HG02763 (cell line): ENCODE data around the gene BTBD2.

Experiments used
- ATAC-seq: cut with Tn5 transposase; IDR thresholded peaks from one replicate; pipeline ENCODE4 v1.9.1; 2021; ENCODE audit warnings: mild to moderate bottlenecking, moderate library complexity; ENCODE audit not compliant: unreplicated experiment

The BTBD2 gene

DNA sequence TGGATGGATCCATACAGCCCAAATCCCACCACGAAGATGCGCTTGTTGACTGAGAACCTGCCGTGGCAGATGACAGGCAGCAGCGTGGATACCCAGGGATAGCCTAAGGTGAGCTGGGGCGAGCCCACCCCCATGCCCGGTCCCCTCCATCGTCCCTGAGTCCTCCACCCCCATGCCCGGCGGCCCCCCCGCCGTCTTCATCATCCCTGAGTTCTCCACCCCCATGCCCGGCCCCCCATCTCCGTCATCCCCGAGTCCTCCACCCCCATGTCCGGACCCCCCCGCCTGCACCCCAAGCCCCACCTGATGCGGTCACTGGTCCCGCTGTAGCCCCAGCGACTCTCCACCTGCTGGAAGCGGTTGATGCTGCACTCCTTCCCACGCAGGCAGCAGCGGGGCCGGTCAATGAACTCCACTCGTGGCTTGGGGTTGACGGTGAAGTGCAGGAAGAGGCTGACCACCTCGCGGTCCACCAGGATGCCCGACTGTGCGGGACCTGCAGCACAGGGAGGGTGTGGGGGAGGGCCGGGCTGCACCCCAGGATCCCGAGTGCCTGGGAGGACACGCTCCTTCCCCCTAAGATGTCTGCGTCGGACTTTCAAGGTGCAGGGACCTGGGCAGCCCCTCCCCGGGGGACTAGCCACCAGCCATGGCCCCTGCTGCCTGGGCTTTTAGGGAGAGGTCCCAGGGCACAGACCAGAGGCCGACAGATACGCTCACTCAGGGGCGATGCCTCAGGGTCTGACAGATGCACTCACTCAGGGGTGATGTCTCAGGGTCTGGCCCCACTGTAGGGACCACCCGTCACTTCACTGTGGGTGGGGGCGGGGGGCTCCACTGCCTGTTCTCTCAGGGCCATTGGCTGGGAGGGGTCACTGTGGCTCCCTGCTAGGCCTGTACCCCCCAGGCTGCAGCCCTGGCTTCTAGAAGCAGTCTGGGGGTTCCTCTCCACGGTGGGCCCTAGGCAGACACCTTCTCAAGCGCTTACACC, 28.0 kb downstream of the BTBD2 start:
- no peak for ATAC-seq

GRCh38 chr19:1986357-1987162, 29.0 kb downstream of the BTBD2 start:
- no peak for ATAC-seq

DNA sequence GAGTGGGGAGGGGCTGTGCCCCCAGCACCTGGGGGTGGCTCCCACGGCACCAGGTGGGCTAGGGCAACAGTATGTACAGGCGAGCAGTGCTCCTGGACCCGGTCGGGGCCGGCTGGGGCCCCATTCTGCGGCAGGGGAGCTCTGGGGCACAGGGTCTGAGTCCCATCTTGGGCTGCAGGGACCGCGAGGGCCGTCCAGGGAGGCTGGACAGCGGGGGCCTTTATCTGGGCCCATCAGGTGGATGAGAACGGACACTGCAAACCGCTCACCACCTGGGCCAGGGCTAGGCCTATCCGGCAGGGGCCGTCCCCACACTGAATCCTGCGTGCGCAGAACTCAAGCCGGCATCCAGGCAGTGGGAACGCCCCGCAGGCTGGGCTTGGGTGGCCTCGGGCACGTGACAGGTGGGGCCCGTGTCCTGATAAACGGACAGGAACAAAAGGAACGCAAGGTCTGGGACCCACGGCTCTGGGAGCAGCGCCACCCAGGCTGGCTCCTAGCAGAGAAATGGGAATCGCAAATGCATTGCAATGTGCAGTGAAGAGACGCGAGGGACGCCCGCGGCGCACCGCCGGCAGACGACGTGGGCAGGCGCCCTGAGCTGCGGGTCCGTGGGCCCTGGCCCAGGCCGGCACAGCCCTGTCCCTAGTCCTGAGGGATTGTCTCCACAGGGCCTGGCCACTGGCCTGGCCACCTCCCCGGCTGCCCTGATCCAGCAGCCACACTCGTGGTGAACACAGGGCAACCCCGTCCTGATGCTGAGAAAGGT, 29.7 kb downstream of the BTBD2 start:
- no peak for ATAC-seq

DNA sequence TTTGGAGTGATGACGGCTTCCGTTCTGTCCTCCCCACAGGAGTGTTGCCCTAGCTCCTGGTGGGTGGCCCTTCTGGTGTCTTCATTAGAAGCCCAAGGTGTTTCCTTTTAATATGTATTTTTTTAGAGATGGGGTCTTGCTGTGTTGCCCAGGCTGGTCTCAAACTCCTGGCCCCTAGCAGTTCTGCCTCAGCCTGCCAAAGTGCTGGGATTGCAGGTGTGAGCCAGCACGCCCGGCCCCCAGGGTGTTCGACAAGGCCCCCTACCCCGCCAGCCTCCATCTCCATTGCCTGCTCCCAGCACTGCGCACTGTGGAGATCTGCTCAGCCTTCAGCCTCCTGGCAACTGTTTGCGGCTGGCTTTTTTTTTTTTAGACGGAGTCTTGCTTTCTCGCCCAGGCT, 31.2 kb downstream of the BTBD2 start:
- no peak for ATAC-seq

DNA sequence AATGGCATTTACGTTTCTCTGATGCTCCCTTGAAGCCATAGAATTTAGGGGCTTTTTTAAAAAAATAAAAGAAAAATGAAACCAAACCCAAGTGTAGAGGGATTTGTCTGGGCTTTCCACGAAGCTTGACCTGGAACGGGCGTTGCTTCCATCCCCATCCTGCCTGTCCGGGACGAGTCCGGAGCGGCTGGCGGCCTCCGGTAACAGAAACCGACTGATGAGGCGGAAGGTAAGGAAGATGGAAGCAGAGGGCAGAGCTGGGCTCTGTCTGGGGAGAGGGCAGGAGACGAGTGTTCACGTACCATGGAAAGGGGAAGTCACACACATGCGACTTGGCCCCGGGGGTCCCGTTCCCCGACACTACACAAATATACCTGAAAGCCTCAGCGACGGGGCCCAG, 34.3 kb downstream of the BTBD2 start:
- no peak for ATAC-seq

DNA sequence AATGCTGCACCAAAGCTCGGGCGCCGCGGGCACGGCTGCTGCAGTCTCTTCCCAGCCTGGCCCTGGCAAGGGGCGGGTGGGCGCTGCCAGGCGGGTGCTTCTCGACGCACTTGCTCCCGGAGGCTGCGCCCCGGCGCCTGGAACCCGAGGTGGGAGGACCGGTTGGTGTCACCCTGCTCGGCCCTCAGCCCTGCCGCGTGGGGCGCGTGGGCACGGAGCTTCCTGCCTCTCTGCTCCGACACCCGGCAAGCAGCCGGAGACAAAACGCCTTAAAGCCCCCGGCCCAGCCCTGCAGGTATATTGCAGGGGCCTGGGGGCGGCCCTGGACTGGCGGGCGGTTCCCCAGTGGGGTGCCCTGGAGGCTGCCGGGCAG, 34.7 kb downstream of the BTBD2 start:
- ATAC-seq, result no peak

DNA sequence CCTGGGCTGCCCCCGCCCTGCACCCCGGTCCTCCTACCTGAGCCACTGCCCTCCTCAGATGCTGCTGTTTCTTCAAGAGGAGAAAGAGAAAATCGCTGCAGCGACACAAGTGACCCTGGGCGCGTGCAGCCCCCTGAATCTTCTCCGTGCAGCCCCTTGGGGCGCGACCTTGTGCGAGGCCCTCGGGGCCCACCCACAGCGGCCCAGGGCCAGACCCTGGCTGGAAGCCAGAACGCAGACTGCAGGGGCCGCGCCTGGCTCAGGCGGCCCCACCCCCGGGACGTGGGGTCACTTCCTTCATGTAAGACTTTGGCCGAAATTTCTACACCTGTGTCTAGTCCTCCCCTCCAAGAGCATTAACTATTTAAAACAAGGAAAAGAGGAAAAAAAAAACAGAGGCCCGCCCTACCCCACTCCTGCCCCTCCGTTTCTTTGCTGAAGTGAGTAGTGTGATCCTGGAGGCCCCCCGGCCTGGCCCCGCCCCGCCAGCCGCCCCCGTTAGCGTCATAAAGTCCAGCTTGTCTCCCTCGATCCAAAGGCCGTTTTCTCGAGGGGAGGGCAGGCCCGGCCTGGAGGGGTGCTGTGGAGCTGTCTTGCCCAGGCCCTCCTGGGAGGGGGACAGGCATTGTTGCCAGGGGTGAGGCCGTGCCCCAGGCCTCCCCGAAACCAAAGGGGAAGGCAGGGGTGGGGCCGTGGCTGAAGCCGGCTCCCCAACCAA, 35.3 kb downstream of the BTBD2 start:
- no peak for ATAC-seq

- ATAC-seq, result no peak
Observed at GRCh38 chr19:1979642-1980041, 35.9 kb downstream of the BTBD2 start.

DNA sequence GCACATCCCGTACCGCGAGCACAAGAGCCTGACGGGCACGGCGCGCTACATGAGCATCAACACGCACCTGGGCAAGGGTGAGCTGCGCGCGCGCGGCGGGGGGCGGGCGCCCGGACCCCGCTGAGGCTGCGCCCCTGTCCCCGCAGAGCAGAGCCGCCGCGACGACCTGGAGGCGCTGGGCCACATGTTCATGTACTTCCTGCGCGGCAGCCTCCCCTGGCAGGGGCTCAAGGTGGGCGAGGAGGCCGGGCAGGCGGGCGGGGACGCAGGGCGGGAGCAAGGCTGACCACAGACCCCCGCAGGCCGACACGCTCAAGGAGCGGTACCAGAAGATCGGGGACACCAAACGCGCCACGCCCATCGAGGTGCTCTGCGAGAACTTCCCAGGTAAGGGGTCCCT, 36.5 kb downstream of the BTBD2 start:
- ATAC-seq, result no peak

- ATAC-seq, result no peak
Observed at GRCh38 chr19:1978346-1978894, 37.1 kb downstream of the BTBD2 start.

- no peak for ATAC-seq
Observed at GRCh38 chr19:1977120-1977519, 38.4 kb downstream of the BTBD2 start.

- no peak for ATAC-seq
Observed at GRCh38 chr19:1975162-1975480, 40.4 kb downstream of the BTBD2 start.

DNA sequence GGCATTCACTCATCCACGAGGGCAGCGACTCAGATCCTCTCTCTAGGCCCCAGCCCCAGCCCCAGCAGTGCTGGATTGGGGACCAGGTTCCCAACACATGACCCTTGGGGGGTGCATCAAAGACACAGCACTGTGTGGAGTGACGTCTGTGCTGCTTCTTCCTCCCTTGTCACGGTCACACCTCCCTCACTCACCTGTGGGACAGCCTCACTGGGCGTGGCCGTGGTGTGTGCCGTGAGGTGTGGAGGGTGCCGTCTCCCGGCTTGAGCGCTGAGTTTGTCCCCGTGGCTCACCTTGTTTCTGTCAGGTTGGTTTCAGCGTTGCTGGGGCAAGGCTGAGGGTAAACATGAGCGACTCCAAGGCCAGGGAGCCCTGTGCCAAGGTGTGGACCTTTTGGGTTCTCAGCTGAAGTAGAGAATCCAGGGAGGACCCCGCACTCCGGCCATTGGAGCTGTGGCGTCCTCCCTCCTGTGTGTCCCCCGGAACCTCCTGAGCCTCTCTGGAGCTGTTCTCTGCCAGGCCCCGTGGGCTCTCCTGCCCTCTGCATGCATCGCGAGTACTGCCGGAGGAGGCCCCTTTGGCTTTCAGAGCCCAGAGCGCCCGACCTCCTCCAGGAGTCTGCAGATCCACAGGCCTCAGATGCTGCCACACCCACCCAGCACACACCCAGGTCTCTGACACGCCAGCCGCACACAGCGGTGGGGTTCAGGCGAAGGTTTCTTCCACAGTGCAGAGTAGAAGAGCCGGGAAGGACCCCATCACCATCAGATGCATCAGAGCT, 40.9 kb downstream of the BTBD2 start:
- no peak for ATAC-seq

- no peak for ATAC-seq
Observed at GRCh38 chr19:1970806-1971502, 44.6 kb downstream of the BTBD2 start.

- no peak for ATAC-seq
Observed at GRCh38 chr19:1970003-1970805, 45.3 kb downstream of the BTBD2 start.

- no peak for ATAC-seq
Observed at GRCh38 chr19:1969176-1970002, 46.1 kb downstream of the BTBD2 start.
